ENCODE measurements around the gene NTRK2.

Gene NTRK2

GRCh38 chr9:84845956-84846900 lies 176.7 kb downstream of the NTRK2 start:
- in situ Hi-C loops (cut with HindIII; ENCODE audit: low sequenced_read_pairs), result loop anchor here (5.0 kb wide), 1 partner anchor 54 kb away; no protein-coding TSS in a partner anchor

- in situ Hi-C loops (cut with HindIII; ENCODE audit: low sequenced_read_pairs), result loop anchor here (5.0 kb wide), 1 partner anchor 55 kb away; no protein-coding TSS in a partner anchor
These were observed 177.4 kb downstream of the NTRK2 start for GRCh38 chr9:84846906-84847305.

- in situ Hi-C loops (cut with HindIII; ENCODE audit: low sequenced_read_pairs), result loop anchor here (5.0 kb wide), 1 partner anchor 57 kb away; no protein-coding TSS in a partner anchor
These were observed 179.5 kb downstream of the NTRK2 start for GRCh38 chr9:84849049-84849448.

GRCh38 chr9:84850830-84851392 lies 181.4 kb downstream of the NTRK2 start:
- in situ Hi-C loops (cut with HindIII; ENCODE audit: low sequenced_read_pairs), result no loop called here

- in situ Hi-C loops (cut with HindIII; ENCODE audit: low sequenced_read_pairs), result no loop called here
These were observed 182.5 kb downstream of the NTRK2 start for GRCh38 chr9:84851935-84852585.

GRCh38 chr9:84852617-84853301 lies 183.2 kb downstream of the NTRK2 start:
- in situ Hi-C loops (cut with HindIII; ENCODE audit: low sequenced_read_pairs), result no loop called here

GRCh38 chr9:84856181-84856632 lies 186.7 kb downstream of the NTRK2 start:
- in situ Hi-C loops (cut with HindIII; ENCODE audit: low sequenced_read_pairs), result no loop called here

- in situ Hi-C loops (cut with HindIII; ENCODE audit: low sequenced_read_pairs), result no loop called here
These were observed 187.7 kb downstream of the NTRK2 start for GRCh38 chr9:84857211-84857610.

- in situ Hi-C loops (cut with HindIII; ENCODE audit: low sequenced_read_pairs), result no loop called here
These were observed 188.8 kb downstream of the NTRK2 start for GRCh38 chr9:84858364-84858763.

GRCh38 chr9:84860249-84861115 lies 191.0 kb downstream of the NTRK2 start:
- in situ Hi-C loops (cut with HindIII; ENCODE audit: low sequenced_read_pairs), result no loop called here

GRCh38 chr9:84861455-84861854 lies 191.9 kb downstream of the NTRK2 start:
- in situ Hi-C loops (cut with HindIII; ENCODE audit: low sequenced_read_pairs), result no loop called here

GRCh38 chr9:84862308-84862707 lies 192.8 kb downstream of the NTRK2 start:
- in situ Hi-C loops (cut with HindIII; ENCODE audit: low sequenced_read_pairs), result no loop called here

GRCh38 chr9:84862810-84863287 lies 193.3 kb downstream of the NTRK2 start:
- in situ Hi-C loops (cut with HindIII; ENCODE audit: low sequenced_read_pairs), result no loop called here

- in situ Hi-C loops (cut with HindIII; ENCODE audit: low sequenced_read_pairs), result no loop called here
These were observed 193.8 kb downstream of the NTRK2 start for GRCh38 chr9:84863372-84863771.

- in situ Hi-C loops (cut with HindIII; ENCODE audit: low sequenced_read_pairs), result no loop called here
These were observed 197.1 kb downstream of the NTRK2 start for GRCh38 chr9:84866396-84867175.

GRCh38 chr9:84867186-84867585 lies 197.7 kb downstream of the NTRK2 start:
- in situ Hi-C loops (cut with HindIII; ENCODE audit: low sequenced_read_pairs), result no loop called here

GRCh38 chr9:84869091-84869490 lies 199.6 kb downstream of the NTRK2 start:
- in situ Hi-C loops (cut with HindIII; ENCODE audit: low sequenced_read_pairs), result no loop called here

- in situ Hi-C loops (cut with HindIII; ENCODE audit: low sequenced_read_pairs), result no loop called here
These were observed 202.5 kb downstream of the NTRK2 start for GRCh38 chr9:84871983-84872382.

GRCh38 chr9:84874022-84874421 lies 204.5 kb downstream of the NTRK2 start:
- in situ Hi-C loops (cut with HindIII; ENCODE audit: low sequenced_read_pairs), result no loop called here

Measured in endothelial cell of hepatic sinusoid (primary cell).